Measurements from ENCODE around the gene APBA3. TPM values are rescaled to one million over a fixed set of nuclear protein-coding genes. Genes with fewer than 3 reads are reported as not detected.

APBA3 gene
- total and polyA plus RNA-seq, 2 donors (not counting 1 experiment from before 2014, with no cell fraction given): 2.7 to 22.3 TPM

GRCh38 chr19:3768748-3769099 lies 7.2 kb upstream of the APBA3 start:
- H3K36me3 ChIP-seq (ENCODE audit: control insufficient read depth, insufficient read depth, low read length): peaks cover 3% of the 10 kb centered on the region

GRCh38 chr19:3768015-3768747 lies 6.7 kb upstream of the APBA3 start:
- Histone ChIP-seq H2AFZ (ENCODE audit: low read length) (no peak overlapping the region), H3K27ac (ENCODE audit: insufficient read depth, low read length) (no peak overlapping the region), H3K4me3 (replicated peaks in 1 of 4; ENCODE audit: control extremely low read depth in 1 of 4, insufficient read depth in 1 of 4, low read depth in 3 of 4, low read length in 4 of 4) (no peak overlapping the region), H4K20me1 (ENCODE audit: control insufficient read depth, extremely low read depth, insufficient read depth, low read length) (no peaks in the 10 kb centered on the region), H3K9me3 (ENCODE audit: control insufficient read depth, insufficient read depth, low read depth, low read length) (no peaks in the 10 kb centered on the region), H3K27me3 (ENCODE audit: control insufficient read depth, insufficient read depth, low read length) (no peaks in the 10 kb centered on the region), H3K4me2 (ENCODE audit: extremely low read depth, insufficient read depth, low read length) (no peak overlapping the region), H3K79me2 (ENCODE audit: control insufficient read depth, insufficient read depth, low read length) (peaks cover 2% of the 10 kb centered on the region), H3K9ac (ENCODE audit: insufficient read depth, low read length) (no peak overlapping the region), H3K36me3 (ENCODE audit: control insufficient read depth, insufficient read depth, low read length) (peaks cover 3% of the 10 kb centered on the region), H3K4me1 (ENCODE audit: control insufficient read depth, extremely low read depth, insufficient read depth, low read length) (peaks cover 2% of the 10 kb centered on the region)
- no peak for TF ChIP-seq CTCF (conservative IDR thresholded peaks at IDR 0.05 in 1 of 2, IDR thresholded peaks at IDR 0.05 in 1 of 2; ENCODE audit: low read depth in 1 of 2, low read length in 2 of 2)
- DNase-seq (ENCODE audit: low read depth in 2 of 2): no peak

More at GRCh38 chr19:3768748-3769099, 7.2 kb upstream of the APBA3 start:
- Histone ChIP-seq H3K4me3 (replicated peaks in 1 of 4; ENCODE audit: control extremely low read depth in 1 of 4, insufficient read depth in 1 of 4, low read depth in 3 of 4, low read length in 4 of 4) (no peak overlapping the region), H3K27me3 (ENCODE audit: control insufficient read depth, insufficient read depth, low read length) (no peaks in the 10 kb centered on the region), H3K9me3 (ENCODE audit: control insufficient read depth, insufficient read depth, low read depth, low read length) (no peaks in the 10 kb centered on the region), H3K27ac (ENCODE audit: insufficient read depth, low read length) (no peak overlapping the region), H4K20me1 (ENCODE audit: control insufficient read depth, extremely low read depth, insufficient read depth, low read length) (no peaks in the 10 kb centered on the region), H3K4me2 (ENCODE audit: extremely low read depth, insufficient read depth, low read length) (no peak overlapping the region), H2AFZ (ENCODE audit: low read length) (no peak overlapping the region), H3K79me2 (ENCODE audit: control insufficient read depth, insufficient read depth, low read length) (no peaks in the 10 kb centered on the region), H3K9ac (ENCODE audit: insufficient read depth, low read length) (no peak overlapping the region), H3K4me1 (ENCODE audit: control insufficient read depth, extremely low read depth, insufficient read depth, low read length) (no peaks in the 10 kb centered on the region)
- TF ChIP-seq CTCF (conservative IDR thresholded peaks at IDR 0.05 in 1 of 2, IDR thresholded peaks at IDR 0.05 in 1 of 2; ENCODE audit: low read depth in 1 of 2, low read length in 2 of 2): no peak
- TF ChIP-seq EZH2 (IDR thresholded peaks at IDR 0.05; ENCODE audit: low read length, missing control alignments): no peak
- no peak for DNase-seq (ENCODE audit: low read depth in 2 of 2)

GRCh38 chr19:3767050-3767449 lies 5.6 kb upstream of the APBA3 start:
- H3K27me3 ChIP-seq (ENCODE audit: control insufficient read depth, insufficient read depth, low read length): no peaks in the 10 kb centered on the region
- H3K4me1 ChIP-seq (ENCODE audit: control insufficient read depth, extremely low read depth, insufficient read depth, low read length): peaks cover 2% of the 10 kb centered on the region
- H3K27ac ChIP-seq (ENCODE audit: insufficient read depth, low read length): no peak overlapping the region
- H4K20me1 ChIP-seq (ENCODE audit: control insufficient read depth, extremely low read depth, insufficient read depth, low read length): no peaks in the 10 kb centered on the region
- H3K9ac ChIP-seq (ENCODE audit: insufficient read depth, low read length): no peak overlapping the region
- TF ChIP-seq EZH2 (IDR thresholded peaks at IDR 0.05; ENCODE audit: low read length, missing control alignments) (no peak), CTCF (conservative IDR thresholded peaks at IDR 0.05 in 1 of 2, IDR thresholded peaks at IDR 0.05 in 1 of 2; ENCODE audit: low read depth in 1 of 2, low read length in 2 of 2) (no peak)
- no peak overlapping the region for H3K4me3 ChIP-seq (replicated peaks in 1 of 4; ENCODE audit: control extremely low read depth in 1 of 4, insufficient read depth in 1 of 4, low read depth in 3 of 4, low read length in 4 of 4)
- no peak overlapping the region for H2AFZ ChIP-seq (ENCODE audit: low read length)
- no peak for DNase-seq (ENCODE audit: low read depth in 2 of 2)
- H3K36me3 ChIP-seq (ENCODE audit: control insufficient read depth, insufficient read depth, low read length): peaks cover 3% of the 10 kb centered on the region
- no peaks in the 10 kb centered on the region for H3K9me3 ChIP-seq (ENCODE audit: control insufficient read depth, insufficient read depth, low read depth, low read length)
- H3K4me2 ChIP-seq (ENCODE audit: extremely low read depth, insufficient read depth, low read length): no peak overlapping the region
- H3K79me2 ChIP-seq (ENCODE audit: control insufficient read depth, insufficient read depth, low read length): peaks cover 4% of the 10 kb centered on the region
